Activated CD8-positive, alpha-beta memory T cell treated with anti-CD3 and anti-CD28 coated beads for 24 hours (primary cell): ENCODE measurements around the gene SLC38A10.

Source experiments
- DNase-seq: peaks from one replicate; pipeline ENCODE4 v3.0.0-alpha.2; 2020

The SLC38A10 gene

GRCh38 chr17:81295676-81296381, 722 bp upstream of the SLC38A10 start:
- DNase-seq: no peak

- DNase-seq: no peak
Observed at GRCh38 chr17:81294512-81295030, 536 bp downstream of the SLC38A10 start.

- DNase-seq: no peak
Observed at GRCh38 chr17:81292450-81292849, 2.7 kb downstream of the SLC38A10 start.

- peak; percentile 88 for DNase-seq
Observed at GRCh38 chr17:81291662-81292061, 3.4 kb downstream of the SLC38A10 start.

- no peak for DNase-seq
Observed at GRCh38 chr17:81290230-81290629, 4.9 kb downstream of the SLC38A10 start.

GRCh38 chr17:81289627-81290026, 5.5 kb downstream of the SLC38A10 start:
- no peak for DNase-seq

GRCh38 chr17:81288715-81289114, 6.4 kb downstream of the SLC38A10 start:
- no peak for DNase-seq

- no peak for DNase-seq
Observed at GRCh38 chr17:81287741-81288430, 7.2 kb downstream of the SLC38A10 start.

GRCh38 chr17:81287152-81287551, 8.0 kb downstream of the SLC38A10 start:
- no peak for DNase-seq

- no peak for DNase-seq
Observed at GRCh38 chr17:81286491-81287145, 8.5 kb downstream of the SLC38A10 start.

GRCh38 chr17:81285894-81286293, 9.2 kb downstream of the SLC38A10 start:
- DNase-seq: no peak

GRCh38 chr17:81285179-81285878, 9.8 kb downstream of the SLC38A10 start:
- peak; percentile 89 for DNase-seq

- no peak for DNase-seq
Observed at GRCh38 chr17:81282876-81283275, 12.2 kb downstream of the SLC38A10 start.

GRCh38 chr17:81282141-81282540, 13.0 kb downstream of the SLC38A10 start:
- DNase-seq: no peak

- no peak for DNase-seq
Observed at GRCh38 chr17:81280571-81280970, 14.5 kb downstream of the SLC38A10 start.

- no peak for DNase-seq
Observed at GRCh38 chr17:81279278-81280275, 15.5 kb downstream of the SLC38A10 start.

GRCh38 chr17:81278831-81279230, 16.3 kb downstream of the SLC38A10 start:
- DNase-seq: no peak

GRCh38 chr17:81277946-81278693, 17.0 kb downstream of the SLC38A10 start:
- no peak for DNase-seq

- no peak for DNase-seq
Observed at GRCh38 chr17:81277421-81277820, 17.7 kb downstream of the SLC38A10 start.

GRCh38 chr17:81276781-81277180, 18.3 kb downstream of the SLC38A10 start:
- no peak for DNase-seq

GRCh38 chr17:81274471-81274855, 20.6 kb downstream of the SLC38A10 start:
- no peak for DNase-seq
